ENCODE measurements around the gene LOXL4. TPM values are rescaled to one million over a fixed set of nuclear protein-coding genes. Genes with fewer than 3 reads are reported as not detected.

Gene LOXL4
- total RNA-seq, 1 experiment from 2014 or later, result 3.7 TPM

GRCh38 chr10:98251399-98251798, 16.6 kb downstream of the LOXL4 start:
- BruUV-seq (replicated peaks), result no TSS peak
- no peaks in the 10 kb centered on the region for H3K4me1 ChIP-seq
- ChIA-PET POLR2A (no interaction called here), CTCF (no interaction called here)
- Mint-ChIP-seq H3K4me1 (ENCODE audit: low read depth, unreplicated experiment) (no peaks in the 10 kb centered on the region), H3K4me3 (ENCODE audit: unreplicated experiment) (no peak overlapping the region), H3K36me3 (ENCODE audit: insufficient read depth, unreplicated experiment) (peaks cover 8% of the 10 kb centered on the region), H3K9me3 (ENCODE audit: unreplicated experiment) (no peaks in the 10 kb centered on the region), H3K27me3 (ENCODE audit: insufficient read depth, unreplicated experiment) (no peaks in the 10 kb centered on the region), H3K27ac (ENCODE audit: unreplicated experiment) (no peak overlapping the region)
- no peaks in the 10 kb centered on the region; the same call in 1 of the 2 replicates for H3K36me3 ChIP-seq (ENCODE audit: control insufficient read depth, insufficient read depth, low read length)
- H3K9me3 ChIP-seq, result no peaks in the 10 kb centered on the region
- DNase-seq, result no peak
- no peaks in the 10 kb centered on the region for H3K27me3 ChIP-seq (replicated peaks; ENCODE audit: control insufficient read depth, insufficient read depth, low read length)
- no peak overlapping the region for H3K4me3 ChIP-seq (ENCODE audit: low read depth, low read length)
- intact Hi-C loops (cut with micrococcal nuclease; ENCODE audit: unreplicated experiment), result no loop called here
- TF ChIP-seq, protein P1, sequence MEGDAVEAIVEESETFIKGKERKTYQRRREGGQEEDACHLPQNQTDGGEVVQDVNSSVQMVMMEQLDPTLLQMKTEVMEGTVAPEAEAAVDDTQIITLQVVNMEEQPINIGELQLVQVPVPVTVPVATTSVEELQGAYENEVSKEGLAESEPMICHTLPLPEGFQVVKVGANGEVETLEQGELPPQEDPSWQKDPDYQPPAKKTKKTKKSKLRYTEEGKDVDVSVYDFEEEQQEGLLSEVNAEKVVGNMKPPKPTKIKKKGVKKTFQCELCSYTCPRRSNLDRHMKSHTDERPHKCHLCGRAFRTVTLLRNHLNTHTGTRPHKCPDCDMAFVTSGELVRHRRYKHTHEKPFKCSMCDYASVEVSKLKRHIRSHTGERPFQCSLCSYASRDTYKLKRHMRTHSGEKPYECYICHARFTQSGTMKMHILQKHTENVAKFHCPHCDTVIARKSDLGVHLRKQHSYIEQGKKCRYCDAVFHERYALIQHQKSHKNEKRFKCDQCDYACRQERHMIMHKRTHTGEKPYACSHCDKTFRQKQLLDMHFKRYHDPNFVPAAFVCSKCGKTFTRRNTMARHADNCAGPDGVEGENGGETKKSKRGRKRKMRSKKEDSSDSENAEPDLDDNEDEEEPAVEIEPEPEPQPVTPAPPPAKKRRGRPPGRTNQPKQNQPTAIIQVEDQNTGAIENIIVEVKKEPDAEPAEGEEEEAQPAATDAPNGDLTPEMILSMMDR (IDR thresholded peaks at IDR 0.05; ENCODE audit: insufficient read depth in 1 of 2, low read depth in 1 of 2, low read length in 1 of 2, severe bottlenecking in 1 of 2, unreplicated experiment in 1 of 2), result no peak

DNA sequence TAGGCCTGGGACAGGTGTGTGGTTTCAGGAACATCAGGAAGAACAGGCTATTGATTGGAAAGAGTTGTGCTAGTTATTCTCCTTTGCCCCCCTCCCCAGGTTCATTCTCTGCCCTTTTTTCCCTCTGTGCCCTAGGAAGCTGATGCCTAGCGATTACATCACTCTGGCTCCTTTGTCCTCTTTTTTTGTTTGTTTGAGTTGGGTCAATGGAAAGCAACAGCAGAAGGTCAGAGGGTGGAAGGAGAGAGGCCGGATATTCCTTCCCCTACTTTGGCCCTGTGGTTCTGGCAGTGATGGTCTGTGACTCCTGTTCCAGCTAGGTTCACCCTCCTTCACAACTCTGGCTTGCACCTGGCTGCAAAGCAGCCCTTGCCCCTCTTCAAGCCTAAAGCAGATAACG, 18.9 kb downstream of the LOXL4 start:
- Mint-ChIP-seq H3K4me3 (ENCODE audit: unreplicated experiment) (no peak overlapping the region), H3K9me3 (ENCODE audit: unreplicated experiment) (no peaks in the 10 kb centered on the region), H3K36me3 (ENCODE audit: insufficient read depth, unreplicated experiment) (peaks cover 10% of the 10 kb centered on the region), H3K27me3 (ENCODE audit: insufficient read depth, unreplicated experiment) (no peaks in the 10 kb centered on the region), H3K27ac (ENCODE audit: unreplicated experiment) (no peak overlapping the region), H3K4me1 (ENCODE audit: low read depth, unreplicated experiment) (no peaks in the 10 kb centered on the region)
- intact Hi-C loops (cut with micrococcal nuclease; ENCODE audit: unreplicated experiment), result no loop called here
- no TSS peak for BruUV-seq (replicated peaks)
- ChIA-PET CTCF (no interaction called here), POLR2A (no interaction called here)
- Histone ChIP-seq H3K36me3 (ENCODE audit: control insufficient read depth, insufficient read depth, low read length) (peaks cover under 1% of the 10 kb centered on the region; the same call in 1 of the 2 replicates), H3K4me1 (no peaks in the 10 kb centered on the region), H3K9me3 (no peaks in the 10 kb centered on the region), H3K4me3 (ENCODE audit: low read depth, low read length) (no peak overlapping the region), H3K27me3 (replicated peaks; ENCODE audit: control insufficient read depth, insufficient read depth, low read length) (no peaks in the 10 kb centered on the region)
- TF ChIP-seq, protein P1 (IDR thresholded peaks at IDR 0.05; ENCODE audit: insufficient read depth in 1 of 2, low read depth in 1 of 2, low read length in 1 of 2, severe bottlenecking in 1 of 2, unreplicated experiment in 1 of 2), result no peak
- no peak for DNase-seq

DNA sequence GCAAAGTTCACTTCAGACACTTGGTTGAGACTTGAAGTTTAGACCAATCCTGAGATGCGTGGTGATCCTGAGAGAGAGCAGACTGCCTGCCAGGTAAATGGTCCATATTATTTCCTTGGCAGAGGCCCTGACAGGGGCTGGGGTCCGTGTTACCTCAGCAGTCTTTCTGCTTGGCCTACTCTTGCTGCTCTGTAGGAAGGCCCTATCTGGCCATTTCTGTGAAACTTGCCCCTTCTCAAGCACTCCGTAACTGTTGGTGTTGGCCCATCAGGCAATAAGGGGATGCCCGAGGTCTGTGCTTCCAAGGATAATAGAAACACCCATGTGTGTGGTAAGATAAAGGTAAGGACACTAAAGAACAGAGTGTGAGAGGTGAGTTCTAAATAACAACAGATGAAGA, 20.0 kb downstream of the LOXL4 start:
- ChIA-PET CTCF (no interaction called here), POLR2A (no interaction called here)
- Histone ChIP-seq H3K4me3 (ENCODE audit: low read depth, low read length) (no peak overlapping the region), H3K36me3 (ENCODE audit: control insufficient read depth, insufficient read depth, low read length) (peaks cover 1% of the 10 kb centered on the region; the same call in 1 of the 2 replicates), H3K27me3 (replicated peaks; ENCODE audit: control insufficient read depth, insufficient read depth, low read length) (no peaks in the 10 kb centered on the region), H3K4me1 (no peaks in the 10 kb centered on the region), H3K9me3 (no peaks in the 10 kb centered on the region)
- Mint-ChIP-seq H3K36me3 (ENCODE audit: insufficient read depth, unreplicated experiment) (peaks cover 11% of the 10 kb centered on the region), H3K27ac (ENCODE audit: unreplicated experiment) (no peak overlapping the region), H3K4me3 (ENCODE audit: unreplicated experiment) (no peak overlapping the region), H3K4me1 (ENCODE audit: low read depth, unreplicated experiment) (no peaks in the 10 kb centered on the region), H3K9me3 (ENCODE audit: unreplicated experiment) (no peaks in the 10 kb centered on the region), H3K27me3 (ENCODE audit: insufficient read depth, unreplicated experiment) (no peaks in the 10 kb centered on the region)
- DNase-seq, result no peak
- no TSS peak for BruUV-seq (replicated peaks)
- TF ChIP-seq, protein P1 (IDR thresholded peaks at IDR 0.05; ENCODE audit: insufficient read depth in 1 of 2, low read depth in 1 of 2, low read length in 1 of 2, severe bottlenecking in 1 of 2, unreplicated experiment in 1 of 2), result no peak
- intact Hi-C loops (cut with micrococcal nuclease; ENCODE audit: unreplicated experiment), result no loop called here
